GM12872 (cell line): ENCODE results near the gene NTPCR.

Source experiments
- CTCF ChIP-seq: IDR thresholded peaks from 3 replicates; pipeline ENCODE4 v1.5.1; 2011; ENCODE audit warnings: low read depth, mild to moderate bottlenecking, low read length, moderate library complexity; ENCODE audit not compliant: insufficient read depth

NTPCR gene

GRCh38 chr1:233016798-233017197 is 66.4 kb downstream of the NTPCR start:
- TF ChIP-seq CTCF, result no peak

GRCh38 chr1:233019083-233019482 is 68.7 kb downstream of the NTPCR start:
- no peak for TF ChIP-seq CTCF

GRCh38 chr1:233019778-233020325 is 69.4 kb downstream of the NTPCR start:
- TF ChIP-seq CTCF, result no peak

GRCh38 chr1:233020426-233020825 is 70.0 kb downstream of the NTPCR start:
- TF ChIP-seq CTCF, result no peak

- TF ChIP-seq CTCF, result no peak
These were observed 71.8 kb downstream of the NTPCR start for GRCh38 chr1:233022246-233022645.

GRCh38 chr1:233024199-233024598 is 73.8 kb downstream of the NTPCR start:
- TF ChIP-seq CTCF, result no peak

GRCh38 chr1:233025157-233025556 is 74.7 kb downstream of the NTPCR start:
- peak; percentile 48 for TF ChIP-seq CTCF
